Adrenal gland (tissue), 12 donors: ENCODE data around the gene AP2A2. TPM values are rescaled to one million over a fixed set of nuclear protein-coding genes. Genes with fewer than 3 reads are reported as not detected.

ENCODE experiments used
- DNase-seq, 7 donors: peaks; one replicate each; pipeline ENCODE4 v3.0.0-alpha.2; 2019 to 2020
- H3K27ac ChIP-seq, 5 donors: fragments of 200-600 bp; sonication (generic) in 4 of 5; 1 replicate in 3 of 5; 2 replicates in 2 of 5; pipeline versions ENCODE4 v1.5.1 to v1.8.0; 2016 to 2020; ENCODE audit warnings: mild to moderate bottlenecking in 1 of 5
- H3K27me3 ChIP-seq: fragments of 200-600 bp; 2 replicates; pipeline ENCODE4 v1.8.0; 2021
- H3K36me3 ChIP-seq, 2 donors: fragments of 200-600 bp; replicated peaks in 1 of 2; 1 replicate in 1 of 2; 2 replicates in 1 of 2; pipeline versions ENCODE4 v1.5.1 to v1.8.0; 2018 to 2022
- H3K4me1 ChIP-seq, 2 donors: fragments of 200-600 bp; replicated peaks in 1 of 2; 1 replicate in 1 of 2; 2 replicates in 1 of 2; pipeline versions ENCODE4 v1.5.1 to v1.8.0; 2018 to 2021
- H3K4me3 ChIP-seq, 4 donors: fragments of 200-600 bp; sonication (generic) in 3 of 4; one replicate each; pipeline ENCODE4 v1.5.1; 2016 to 2018
- H3K9me3 ChIP-seq, 3 donors: fragments of 200-600 bp; sonication (generic) in 1 of 3; replicated peaks in 1 of 3; 1 replicate in 2 of 3; 2 replicates in 1 of 3; pipeline versions ENCODE4 v1.5.1 to v1.8.0; 2016 to 2021
- CTCF ChIP-seq, 6 experiments: fragments of 450-650 bp in 4 of 6; fragments of 200-600 bp in 2 of 6; sonication (generic) in 1 of 6; IDR thresholded peaks; 1 replicate in 5 of 6; 2 replicates in 1 of 6; pipeline versions ENCODE4 v1.5.1 to v1.8.0; 2016 to 2021; ENCODE audit warnings: antibody characterized with exemption in 6 of 6, mild to moderate bottlenecking in 2 of 6, moderate library complexity in 1 of 6
- POLR2A ChIP-seq, 2 donors: fragments of 450-650 bp; IDR thresholded peaks; one replicate each; pipeline ENCODE4 v1.6.1; 2017; ENCODE audit warnings: antibody characterized with exemption in 2 of 2, mild to moderate bottlenecking in 2 of 2, moderate library complexity in 1 of 2
- WGBS, 4 donors: extraction: QIAGEN DNeasy Blood & Tissue Kit in 2 of 4; methylation state at CpG; one replicate each; pipeline versions ENCODE4 v1.1.5 to v1.1.7; 2013 to 2017; 5-methylcytosine and 5-hydroxymethylcytosine counted together
- intact Hi-C, 2 donors: fragments of 100-400 bp; cut with DNase I; formaldehyde crosslinking; loops; one replicate each; pipeline versions ENCODE4 v1.14.1 to v1.15.0; 2022 to 2023
- polyA plus RNA-seq, 3 donors: library from polyadenylated mRNA; stranded (reverse); fragments of 200-250 nt in 2 of 3; fragments of 350-450 nt in 1 of 3; fragmentation: Illumina TruSeq in 1 of 3; extraction: RNeasy Lipid Tissue Mini Kit (QIAGEN cat#74804) in 1 of 3; gene quantifications; one replicate each; pipeline ENCODE4 v1.2.3, GENCODE V29; 2013 to 2014
- total RNA-seq, 9 donors: library from RNA; depleted of rRNA in 4 of 9; stranded (reverse); fragments of >200 nt in 4 of 9; fragments of 120-200 nt in 1 of 9; fragmentation: NEBNext Ultra II Directional in 1 of 9; extraction: Animal tissue kit (Norgen Biotek cat#: 25700) in 1 of 9; gene quantifications; one replicate each; pipeline versions ENCODE4 v1.1.0 to v1.2.4, GENCODE V29; 2013 to 2023
- donor health status: healthy with polysubstance abuse.
- donor health status: Bipolar disorder and iron deficiency.
- donor health status: DM: yes; HTN: yes; CAD: no.
- donor health status: DM: no; HTN: no; CAD: no.
- donor health status: DM: no; HTN: no; CAD: no.
- donor health status: DM: yes; HTN: yes; CAD: no.

The AP2A2 gene
- total and polyA plus RNA-seq, 12 donors: 15.3 to 115 (median 73.1) TPM

- H3K9me3 ChIP-seq: no peaks in the 10 kb centered on the region
- H3K4me3 ChIP-seq: no peak overlapping the region
- no peak for DNase-seq
- no peaks in the 10 kb centered on the region for H3K4me1 ChIP-seq
- 71 to 95% (median 86%) methylated on average over 8 to 10 of the region's 10 CpGs for WGBS, 4 donors
- no peak overlapping the region for H3K27ac ChIP-seq
- intact Hi-C loops: no loop called here
- no peaks in the 10 kb centered on the region for H3K27me3 ChIP-seq
- no peak for TF ChIP-seq CTCF (IDR thresholded peaks at IDR 0.05)
- no peak for TF ChIP-seq POLR2A (IDR thresholded peaks at IDR 0.05)
- peaks cover 0 to 55% of the 10 kb centered on the region in 2 donors for H3K36me3 ChIP-seq
Observed at GRCh38 chr11:996681-997080, 71.0 kb downstream of the AP2A2 start.

GRCh38 chr11:997907-998306 is 72.2 kb downstream of the AP2A2 start:
- no peak overlapping the region for H3K27ac ChIP-seq
- H3K4me3 ChIP-seq: no peak overlapping the region
- no peak for DNase-seq
- H3K27me3 ChIP-seq: no peaks in the 10 kb centered on the region
- intact Hi-C loops: no loop called here
- H3K4me1 ChIP-seq: no peaks in the 10 kb centered on the region
- no peaks in the 10 kb centered on the region for H3K9me3 ChIP-seq
- WGBS, 4 donors: 90 to 92% (median 91%) methylated on average over 14 of the region's 14 CpGs
- H3K36me3 ChIP-seq: peaks cover 0 to 54% of the 10 kb centered on the region in 2 donors
- TF ChIP-seq CTCF (IDR thresholded peaks at IDR 0.05): no peak
- no peak for TF ChIP-seq POLR2A (IDR thresholded peaks at IDR 0.05)

GRCh38 chr11:999009-999408 is 73.3 kb downstream of the AP2A2 start:
- intact Hi-C loops: no loop called here
- H3K9me3 ChIP-seq: no peaks in the 10 kb centered on the region
- H3K4me3 ChIP-seq: no peak overlapping the region
- H3K36me3 ChIP-seq: peaks cover 0 to 51% of the 10 kb centered on the region in 2 donors
- TF ChIP-seq POLR2A (IDR thresholded peaks at IDR 0.05) (no peak), CTCF (IDR thresholded peaks at IDR 0.05) (no peak)
- no peak overlapping the region for H3K27ac ChIP-seq
- 94 to 97% (median 96%) methylated on average over 8 to 10 of the region's 10 CpGs for WGBS, 4 donors
- H3K27me3 ChIP-seq: no peaks in the 10 kb centered on the region
- H3K4me1 ChIP-seq: no peaks in the 10 kb centered on the region
- no peak for DNase-seq

GRCh38 chr11:1000357-1001278 is 74.9 kb downstream of the AP2A2 start:
- Histone ChIP-seq H3K4me1 (no peaks in the 10 kb centered on the region), H3K36me3 (peaks cover 0 to 51% of the 10 kb centered on the region in 2 donors), H3K4me3 (no peak overlapping the region), H3K27me3 (no peaks in the 10 kb centered on the region), H3K9me3 (no peaks in the 10 kb centered on the region), H3K27ac (no peak overlapping the region)
- 87 to 90% (median 89%) methylated on average over 31 to 38 of the region's 38 CpGs for WGBS, 4 donors
- no peak for DNase-seq
- no peak for TF ChIP-seq CTCF (IDR thresholded peaks at IDR 0.05)
- TF ChIP-seq POLR2A (IDR thresholded peaks at IDR 0.05): no peak
- intact Hi-C loops: no loop called here
